HS-27A (cell line): Measurements from ENCODE around the gene SEMA3D.

Experiments used
- DNase-seq: peaks from one replicate; pipeline ENCODE4 v3.0.0-alpha.2; 2012; ENCODE audit warnings: low read depth, missing footprints

Gene SEMA3D

DNA sequence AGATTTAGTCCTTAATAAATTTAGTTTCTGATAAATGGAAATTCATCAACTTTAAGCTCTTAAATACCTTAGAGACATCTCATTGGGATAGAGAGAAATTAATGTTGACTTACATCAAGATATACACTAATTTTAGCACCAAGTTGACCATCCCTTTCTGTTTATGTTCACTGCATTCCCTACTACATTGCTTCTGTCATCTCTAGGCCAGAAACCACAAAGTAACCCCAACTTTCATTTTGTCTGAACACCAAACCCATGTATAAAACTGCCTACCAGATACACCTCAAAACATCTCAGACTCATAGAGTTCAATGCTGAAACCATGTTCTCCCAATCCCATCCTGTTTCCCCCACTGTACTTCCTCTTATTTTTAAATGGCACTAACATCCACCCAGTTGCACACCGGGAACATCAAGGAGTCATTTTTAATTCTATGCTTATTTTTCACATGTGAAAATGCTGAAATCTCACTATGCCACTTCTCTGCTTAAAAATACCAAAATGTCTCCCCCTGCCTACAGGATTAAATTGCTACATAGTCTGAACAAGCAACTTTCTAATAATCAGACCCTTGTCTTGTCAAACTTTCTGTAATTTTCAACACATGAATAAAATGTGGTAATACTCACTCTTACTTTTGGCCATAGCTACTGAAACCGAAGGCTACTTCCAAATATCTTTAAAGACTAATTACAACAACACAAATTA lies 201.6 kb downstream of the SEMA3D start:
- DNase-seq, result no peak

DNA sequence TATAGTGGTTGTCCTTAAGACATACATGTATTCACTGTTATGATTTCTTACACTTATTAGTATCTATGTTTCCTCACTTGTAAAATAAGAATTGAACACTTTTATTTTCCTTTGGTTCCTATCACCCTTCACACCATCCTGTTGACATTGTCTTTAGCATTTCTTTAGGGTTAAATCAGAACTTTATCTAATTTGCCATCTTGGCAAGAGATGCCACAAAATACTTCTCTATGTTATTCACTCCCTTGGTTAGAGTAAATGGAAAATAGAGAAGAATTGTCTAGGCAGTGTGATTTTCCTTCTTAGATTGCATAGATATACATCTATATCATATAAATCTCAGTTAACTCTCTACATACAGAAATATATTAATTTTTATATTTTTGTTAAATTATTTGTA lies 204.7 kb downstream of the SEMA3D start:
- DNase-seq, result no peak

- DNase-seq, result no peak
Observed at GRCh38 chr7:84981055-84981976, 205.5 kb downstream of the SEMA3D start.

DNA sequence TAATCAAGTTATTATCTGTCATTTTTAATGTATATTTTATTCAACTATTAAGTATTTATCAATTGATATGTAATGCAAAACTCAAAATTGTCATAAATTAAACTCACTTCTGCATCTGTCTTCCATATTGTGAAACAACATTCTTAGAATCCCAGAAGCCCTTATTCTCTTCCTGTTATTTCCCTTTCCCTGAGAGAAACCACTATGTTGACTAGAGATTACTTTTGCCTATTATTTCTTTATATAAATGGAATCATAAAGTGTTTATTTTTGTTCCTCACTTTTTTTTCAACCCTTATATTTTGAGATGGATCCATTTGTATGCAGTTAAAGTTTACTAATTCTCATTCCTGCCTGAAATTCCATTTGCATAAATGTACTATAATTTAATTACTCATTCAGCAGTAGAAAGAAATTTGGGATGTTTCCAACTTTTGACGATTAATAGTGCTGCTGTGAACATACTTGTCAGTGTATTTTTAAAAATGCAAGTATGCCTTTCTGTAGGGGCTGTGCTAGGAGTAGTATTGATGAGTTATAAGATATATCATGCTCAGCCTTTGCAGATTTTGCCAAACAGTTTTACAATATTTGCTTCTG lies 211.2 kb downstream of the SEMA3D start:
- DNase-seq, result no peak

DNA sequence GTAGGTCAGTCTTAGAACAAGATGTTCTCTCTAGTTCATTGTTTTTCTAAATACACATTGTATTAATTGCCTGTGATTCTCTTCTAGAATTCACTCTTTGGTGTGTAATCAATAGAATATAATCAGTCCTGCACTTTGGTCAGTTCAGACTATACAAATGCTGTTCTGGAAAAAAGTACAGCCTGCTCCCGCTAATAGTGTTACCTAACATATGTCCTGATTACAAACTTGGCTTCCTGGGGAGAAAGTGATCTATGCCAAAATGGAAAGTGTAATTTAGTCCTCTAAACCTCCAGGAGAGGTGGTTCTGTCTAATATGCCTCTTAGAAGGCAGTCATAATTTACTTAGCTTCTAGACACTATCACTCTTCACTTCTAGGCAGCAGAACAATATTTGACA lies 215.5 kb downstream of the SEMA3D start:
- DNase-seq, result no peak

DNA sequence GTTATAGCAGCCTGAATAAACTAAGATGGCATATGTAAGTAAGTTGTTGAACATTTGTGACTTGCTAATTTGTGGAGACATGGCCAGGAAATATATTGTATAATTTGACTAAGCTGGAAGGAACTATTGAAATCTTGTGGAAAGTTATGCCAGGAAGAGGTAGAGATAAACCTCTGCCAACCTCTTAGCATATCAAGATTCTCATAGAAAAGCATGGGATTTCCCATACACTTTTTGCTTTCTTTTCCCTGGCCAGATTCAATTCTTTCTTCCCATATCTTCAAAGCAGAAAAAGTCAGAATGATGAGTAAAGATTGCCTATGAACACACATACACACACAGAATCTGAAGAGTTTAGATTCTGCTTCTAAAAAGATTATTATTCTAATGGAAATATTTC lies 216.2 kb downstream of the SEMA3D start:
- DNase-seq, result no peak

- no peak for DNase-seq
Observed at GRCh38 chr7:84953234-84953633, 233.6 kb downstream of the SEMA3D start.

GRCh38 chr7:84950836-84951235 lies 236.0 kb downstream of the SEMA3D start:
- DNase-seq, result no peak

GRCh38 chr7:84949501-84949900 lies 237.4 kb downstream of the SEMA3D start:
- no peak for DNase-seq

DNA sequence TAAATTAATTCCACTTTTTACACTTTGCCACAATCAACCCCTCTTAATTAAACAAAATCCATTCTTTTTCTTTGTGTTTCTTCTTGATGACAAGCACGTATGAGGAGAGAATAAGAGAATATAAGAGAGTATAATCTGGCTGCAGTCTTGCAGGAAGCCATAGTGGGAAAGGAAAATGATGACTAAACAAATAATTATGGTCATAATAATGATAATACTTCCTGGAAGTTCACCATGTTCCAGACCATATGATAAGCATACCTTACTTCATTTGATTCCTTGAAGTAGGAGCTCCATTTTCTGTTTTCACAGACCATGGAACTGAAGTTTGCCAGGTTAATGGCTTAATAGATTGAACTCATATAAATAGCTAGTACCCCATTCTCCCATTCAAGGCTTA lies 237.8 kb downstream of the SEMA3D start:
- DNase-seq, result no peak

DNA sequence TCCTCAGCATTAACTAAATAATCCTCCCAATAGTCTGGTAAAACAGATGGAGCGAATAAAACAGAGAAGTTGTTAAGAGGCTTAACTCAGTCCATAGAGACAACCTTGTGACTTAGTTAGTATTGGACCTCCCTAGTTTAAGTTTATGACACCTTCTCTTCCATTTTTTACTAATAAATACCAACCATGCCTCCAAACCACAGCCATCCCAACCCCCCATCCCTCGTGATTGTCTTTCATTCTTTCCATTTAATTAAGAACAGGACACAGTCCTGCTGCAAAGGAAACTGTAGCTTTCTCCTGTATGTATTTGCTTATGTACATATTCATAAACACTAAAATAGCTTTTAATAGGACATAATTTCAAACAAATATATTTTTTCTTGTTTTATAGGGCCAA lies 238.2 kb downstream of the SEMA3D start:
- no peak for DNase-seq

DNA sequence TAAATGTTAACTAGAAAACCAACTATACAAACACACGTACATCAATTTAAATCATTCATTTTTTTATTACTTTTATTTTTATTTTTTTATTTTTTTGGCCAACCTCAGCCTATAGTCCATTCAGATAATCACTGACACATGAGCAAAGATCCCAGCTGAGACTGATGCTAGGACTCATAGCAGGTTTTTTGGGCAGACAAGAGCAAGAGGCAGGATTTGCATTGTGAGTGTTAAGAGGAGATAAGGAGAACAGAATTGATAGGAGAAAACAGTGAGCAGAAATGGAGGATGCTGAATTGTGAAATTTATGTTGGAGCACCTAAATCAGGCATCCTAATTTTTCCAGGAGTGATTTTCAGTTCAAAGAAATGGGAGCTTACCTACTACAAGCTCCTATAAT lies 240.3 kb downstream of the SEMA3D start:
- no peak for DNase-seq
